ENCODE results near the gene MAJIN. TPM values are rescaled to one million over a fixed set of nuclear protein-coding genes. Genes with fewer than 3 reads are reported as not detected.

The MAJIN gene
- total RNA-seq, 1 donor, result not detected

DNA sequence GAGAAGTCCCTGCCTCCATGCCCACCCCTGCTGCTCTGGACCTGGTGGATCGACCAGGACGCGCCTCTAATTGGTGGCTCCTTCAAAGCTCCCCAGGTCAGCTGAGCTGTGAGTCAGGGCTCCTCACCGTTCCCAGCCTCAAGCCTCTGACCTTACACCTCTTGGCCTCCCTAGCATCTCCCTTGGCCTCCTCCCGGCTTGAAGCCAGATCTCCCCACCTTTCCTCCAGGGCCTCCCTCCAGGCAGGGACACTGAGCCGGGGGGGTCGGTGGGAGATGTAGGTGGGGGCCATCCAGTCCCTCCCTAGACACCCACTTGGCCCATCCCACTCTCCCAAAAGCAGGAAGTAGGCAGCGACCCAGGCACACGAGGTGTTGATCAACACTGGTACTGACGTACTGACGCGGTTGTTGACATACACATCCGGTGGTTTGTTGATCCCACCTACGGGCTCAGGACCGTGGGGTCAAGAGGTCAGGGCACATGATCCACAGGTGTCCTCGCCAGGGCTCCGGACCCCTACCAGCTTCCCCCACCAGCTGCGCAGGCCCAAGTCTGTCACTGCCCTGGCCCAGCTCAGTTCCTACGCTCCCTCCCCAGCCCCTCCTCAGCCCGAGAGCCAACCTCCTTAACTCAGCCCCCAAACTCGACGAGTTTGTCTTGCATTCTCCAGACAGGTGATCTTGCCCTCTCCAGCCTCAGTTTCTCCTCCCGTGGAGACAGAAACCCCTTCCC is 55.7 kb downstream of the MAJIN start:
- peak in 2 of 3 donors; percentile 25 for DNase-seq (ENCODE audit: low read depth in 2 of 3, low spot score in 2 of 3)

DNA sequence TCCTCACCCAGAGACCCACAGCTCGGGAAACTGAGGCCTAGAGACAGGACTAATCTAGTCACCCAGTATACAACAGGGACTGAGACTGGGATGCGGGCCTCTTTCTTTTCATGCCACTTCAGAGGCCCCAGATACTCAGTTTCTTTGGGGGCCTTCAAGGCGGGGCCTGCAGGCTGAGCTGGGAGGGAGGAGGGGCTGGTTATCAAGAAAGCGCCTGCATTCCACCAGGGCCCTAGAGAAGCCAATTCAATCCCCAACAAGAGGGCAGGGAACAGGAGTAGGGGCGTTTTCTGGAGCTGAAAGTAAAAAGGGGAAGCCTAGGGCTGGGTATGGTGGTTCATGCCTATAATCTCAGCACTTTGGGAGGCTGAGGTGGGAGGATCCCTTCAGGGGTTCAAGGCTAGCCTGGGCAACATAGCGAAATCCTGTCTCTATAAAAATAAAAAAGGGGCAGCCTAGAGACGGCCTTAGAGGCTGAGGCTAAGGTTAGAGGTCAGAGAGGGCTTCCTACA is 56.5 kb downstream of the MAJIN start:
- DNase-seq (ENCODE audit: low read depth in 2 of 3, low spot score in 2 of 3), result no peak

DNA sequence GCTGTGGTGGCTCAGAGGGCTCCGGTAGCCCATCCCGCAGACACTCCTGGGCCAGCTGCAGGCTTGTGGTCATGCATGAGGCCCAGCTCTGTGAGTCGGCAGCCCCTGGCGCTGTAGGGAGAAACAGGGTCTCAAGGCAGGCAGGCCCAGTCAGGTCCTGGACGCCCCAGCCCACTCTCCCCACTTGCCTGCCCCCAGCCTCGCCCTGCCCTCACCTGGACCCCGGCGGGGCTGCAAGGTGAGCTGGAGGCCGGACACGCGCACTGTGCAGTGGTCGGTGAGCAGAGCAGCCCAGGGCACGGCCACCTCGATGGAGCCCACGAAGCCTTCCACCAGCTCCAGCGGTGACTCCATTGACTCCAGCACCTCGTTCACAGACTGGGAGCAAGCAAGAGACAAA is 57.8 kb downstream of the MAJIN start:
- DNase-seq (ENCODE audit: low read depth in 2 of 3, low spot score in 2 of 3), result no peak

DNA sequence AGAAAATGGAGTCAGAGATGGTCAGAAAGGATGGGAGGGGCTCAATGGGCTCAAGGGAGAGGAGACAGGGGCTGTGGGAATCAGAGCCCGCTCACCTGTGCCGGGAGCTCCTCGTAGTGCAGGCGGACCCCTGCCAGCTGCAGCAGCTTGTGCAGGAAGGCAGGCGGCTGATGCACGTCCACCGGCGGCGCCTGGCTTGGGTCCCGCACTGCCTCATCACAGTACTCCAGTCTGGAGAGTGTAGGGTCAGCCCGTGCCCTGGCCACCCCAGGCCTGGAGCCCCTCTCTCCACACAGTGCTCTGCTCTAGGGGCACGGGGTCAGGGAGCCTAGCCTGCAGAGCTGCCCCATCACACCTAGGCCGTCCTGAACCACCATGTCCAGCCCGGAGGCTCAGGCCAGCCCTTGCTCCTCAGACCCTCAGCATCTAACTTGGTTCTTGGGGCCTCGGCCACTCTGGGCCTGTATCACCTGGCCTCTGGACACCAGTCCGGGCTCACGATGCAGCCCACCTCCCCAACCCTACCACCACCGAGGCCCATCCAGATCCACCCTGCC is 58.7 kb downstream of the MAJIN start:
- DNase-seq (ENCODE audit: low read depth in 2 of 3, low spot score in 2 of 3), result no peak

DNA sequence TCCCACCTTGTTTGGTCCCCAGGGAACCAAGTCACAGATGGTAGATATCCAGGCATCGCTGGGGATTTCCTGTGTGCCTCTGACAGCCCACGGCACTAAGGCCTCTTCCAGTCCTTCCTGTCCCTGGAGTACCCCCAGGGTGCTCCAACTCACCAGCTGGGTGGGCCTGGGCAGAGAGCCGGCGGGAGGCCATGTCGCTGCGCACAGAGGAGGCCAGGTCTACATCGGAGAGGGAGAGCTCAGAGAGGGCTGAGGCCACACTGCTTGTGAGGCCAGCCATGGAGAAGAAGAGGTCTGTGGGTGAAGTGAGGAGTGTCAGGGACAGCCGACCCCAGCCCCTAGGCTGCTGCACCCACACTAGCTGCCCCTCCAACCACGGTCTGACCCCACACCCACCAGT is 60.2 kb downstream of the MAJIN start:
- DNase-seq (ENCODE audit: low read depth in 2 of 3, low spot score in 2 of 3), result no peak

DNA sequence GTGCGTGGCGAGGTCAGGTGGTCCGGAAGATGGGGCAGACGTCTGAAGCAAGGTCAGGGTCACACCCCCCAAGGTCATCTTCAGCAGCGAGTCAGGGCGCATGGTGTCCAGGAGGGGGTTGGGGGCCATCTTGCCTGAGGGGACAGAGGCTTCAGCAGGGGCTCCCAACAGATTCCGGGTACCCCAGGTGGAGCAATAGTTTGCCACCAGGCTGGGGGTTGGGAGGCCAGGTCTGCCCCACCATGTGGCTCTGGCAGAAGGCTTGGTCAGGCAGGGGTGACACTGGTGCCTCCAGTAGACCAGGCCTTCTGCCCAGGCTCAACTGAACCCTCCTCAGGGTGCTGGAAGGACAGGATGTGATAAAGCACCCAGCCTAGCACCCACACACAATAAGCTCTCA is 60.8 kb downstream of the MAJIN start:
- DNase-seq (ENCODE audit: low read depth in 2 of 3, low spot score in 2 of 3), result no peak

DNA sequence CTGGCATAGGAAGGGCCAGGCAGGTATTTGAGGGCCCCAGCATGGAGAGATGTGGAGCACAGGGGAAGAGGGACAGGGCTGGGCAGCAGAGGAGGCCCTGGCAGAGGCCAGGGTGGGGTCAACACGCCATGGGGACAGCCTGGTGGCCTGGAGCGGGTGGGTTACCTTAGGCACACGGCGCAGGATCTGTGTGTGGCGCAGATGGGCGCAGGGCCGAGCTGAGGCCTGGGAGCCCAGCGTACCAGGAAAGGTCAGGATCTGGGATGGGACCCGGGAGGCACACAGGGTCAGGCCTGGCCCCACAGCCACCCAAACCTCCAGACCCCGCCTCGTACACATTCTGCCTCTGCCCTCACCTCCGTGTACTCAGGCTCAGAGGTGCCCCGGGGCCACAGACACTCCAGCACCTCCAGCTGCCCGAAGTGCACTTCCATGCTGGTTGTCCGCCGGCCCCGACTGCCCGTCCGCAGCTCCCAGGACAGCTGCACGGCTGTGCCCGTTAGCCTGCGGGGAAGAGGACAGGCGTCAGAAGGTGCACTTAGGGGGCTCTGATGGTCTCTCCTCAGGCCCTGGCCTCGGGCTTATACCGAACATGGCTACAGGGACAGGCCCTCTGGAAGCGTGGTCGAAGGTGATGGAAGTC is 61.3 kb downstream of the MAJIN start:
- DNase-seq (ENCODE audit: low read depth in 2 of 3, low spot score in 2 of 3), result no peak

DNA sequence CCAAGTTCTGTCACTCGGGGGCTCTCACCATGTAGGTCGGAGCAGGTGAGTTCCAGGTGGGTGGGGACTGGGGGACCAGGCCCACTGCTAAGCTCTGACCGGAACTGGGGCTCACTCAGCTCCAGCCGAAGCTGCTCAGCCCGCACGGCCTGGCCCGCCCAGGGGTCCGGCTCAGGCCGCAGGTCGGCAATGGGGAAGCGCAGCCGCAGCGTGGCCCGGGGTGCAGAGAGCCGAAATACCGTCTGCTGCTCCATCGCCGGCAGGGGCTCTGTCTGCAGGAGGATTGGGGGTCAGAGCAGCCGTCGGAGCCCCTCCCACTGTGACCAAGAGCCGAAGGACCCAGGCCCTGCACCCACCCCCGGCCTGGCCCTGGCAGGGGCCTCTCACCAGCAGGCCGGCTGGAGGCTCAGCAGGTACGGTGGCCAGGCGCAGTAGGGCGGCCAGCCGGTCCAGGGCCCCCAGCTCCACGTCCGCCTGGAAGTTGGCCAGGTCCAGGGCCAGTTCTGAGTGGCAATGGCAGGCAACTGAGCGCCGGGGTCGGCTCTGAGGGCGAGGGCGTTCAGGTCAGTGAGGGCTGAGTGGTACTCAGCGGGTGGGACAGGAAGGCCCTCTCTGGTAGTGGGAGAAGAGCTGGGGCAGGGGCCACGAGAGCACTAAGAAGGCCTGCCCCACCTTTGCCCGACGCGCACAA is 62.1 kb downstream of the MAJIN start:
- no peak for DNase-seq (ENCODE audit: low read depth in 2 of 3, low spot score in 2 of 3)

DNA sequence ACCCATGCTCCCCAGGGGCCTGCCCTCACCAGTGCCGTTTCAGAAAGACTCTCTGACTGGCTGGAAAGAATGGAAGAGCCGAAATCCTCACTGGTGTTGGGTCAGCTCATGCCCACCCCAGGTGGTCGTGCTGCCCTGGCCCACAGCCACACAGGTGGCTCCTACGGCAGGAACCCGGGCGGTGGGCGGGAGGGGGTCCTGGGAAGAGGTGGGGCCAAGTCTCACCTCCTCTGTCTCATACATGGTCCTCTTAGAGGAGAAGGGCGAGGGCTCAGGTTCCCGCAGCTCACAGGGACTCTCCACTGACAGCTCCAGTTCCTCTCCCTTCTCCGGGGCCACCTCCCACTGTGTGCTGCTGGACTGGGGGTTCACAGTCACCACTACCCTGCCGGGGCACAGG is 63.1 kb downstream of the MAJIN start:
- DNase-seq (ENCODE audit: low read depth in 2 of 3, low spot score in 2 of 3), result no peak

DNA sequence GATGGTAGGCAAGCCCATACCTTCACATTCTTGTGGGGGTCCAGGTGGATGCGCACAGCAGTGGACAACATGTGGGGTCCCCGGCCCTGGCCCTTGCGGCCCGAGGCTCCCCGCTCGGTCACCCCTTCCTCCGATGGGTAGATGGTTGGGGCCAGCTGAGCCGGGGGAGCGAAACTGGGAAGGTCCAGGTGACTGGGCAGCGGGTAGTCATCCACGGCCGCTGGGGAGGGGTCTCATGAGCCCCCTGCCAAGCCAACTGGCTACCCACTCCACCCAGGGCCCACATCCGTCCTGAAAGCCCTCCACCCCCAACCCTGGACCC is 65.6 kb downstream of the MAJIN start:
- no peak for DNase-seq (ENCODE audit: low read depth in 2 of 3, low spot score in 2 of 3)

DNA sequence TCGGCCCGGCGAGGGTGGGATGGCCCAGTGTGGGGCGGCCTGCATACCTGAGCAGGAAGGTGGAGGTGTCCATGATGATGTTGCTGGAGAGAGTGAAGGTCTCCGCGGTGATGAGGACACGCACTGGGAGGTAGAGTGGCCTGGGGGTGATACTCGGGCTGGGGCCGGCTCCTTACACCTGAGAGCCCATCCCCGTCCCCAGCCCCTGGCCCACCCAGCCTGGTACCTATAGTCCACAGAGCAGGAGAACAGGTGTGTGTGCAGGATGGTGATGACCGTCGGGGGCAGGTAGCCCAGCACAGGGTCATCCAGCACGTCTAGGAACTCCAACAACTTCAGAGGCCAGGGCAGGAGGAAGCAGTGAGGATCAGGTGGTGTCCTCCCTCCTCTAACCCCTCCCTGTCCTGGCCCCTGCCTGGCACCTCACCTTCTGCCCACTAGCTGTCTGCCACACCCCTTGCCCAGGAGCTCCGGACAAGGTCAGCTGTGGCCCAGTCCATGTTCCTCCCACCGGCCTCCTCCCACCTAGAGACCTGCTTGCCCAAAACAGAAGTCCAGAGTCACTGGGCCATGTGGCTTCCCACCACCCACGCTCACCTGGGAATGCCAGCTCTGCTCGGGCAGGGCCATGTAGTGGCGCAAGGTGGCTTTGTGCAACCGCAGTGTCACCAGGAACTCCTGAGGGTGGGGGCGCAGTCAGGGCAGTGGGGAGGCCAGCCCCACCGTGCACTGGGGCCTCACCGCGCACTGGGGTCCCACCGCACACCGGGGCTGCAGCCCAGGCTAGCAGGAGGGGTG is 66.2 kb downstream of the MAJIN start:
- no peak for DNase-seq (ENCODE audit: low read depth in 2 of 3, low spot score in 2 of 3)

DNA sequence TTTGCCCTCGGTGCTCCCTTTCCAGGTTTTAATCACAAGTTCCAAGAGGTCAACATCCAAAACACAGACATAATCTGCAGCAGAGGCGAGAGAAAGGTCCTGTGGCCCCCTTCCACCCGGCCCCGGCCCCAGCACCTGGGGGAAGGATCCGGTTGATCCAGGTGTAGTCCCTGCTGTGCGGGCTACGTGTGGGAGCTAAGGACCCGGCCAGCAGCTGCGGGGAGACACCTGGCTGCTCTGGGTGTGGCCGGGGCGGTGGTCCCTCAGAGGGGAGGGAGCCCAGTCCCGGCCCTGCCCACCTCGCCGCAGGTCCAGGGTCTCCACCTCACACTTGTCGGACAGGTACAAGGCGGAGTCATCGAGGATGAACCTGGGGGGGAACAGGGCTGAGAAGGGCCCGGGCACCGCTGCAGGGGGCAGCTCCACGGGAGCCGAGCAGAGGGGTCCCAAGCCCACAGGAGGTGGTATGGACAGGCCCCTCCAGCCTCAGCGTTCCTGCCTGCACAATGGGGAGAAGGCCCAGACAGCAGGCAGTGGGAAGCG is 68.5 kb downstream of the MAJIN start:
- DNase-seq (ENCODE audit: low read depth in 2 of 3, low spot score in 2 of 3), result no peak

DNA sequence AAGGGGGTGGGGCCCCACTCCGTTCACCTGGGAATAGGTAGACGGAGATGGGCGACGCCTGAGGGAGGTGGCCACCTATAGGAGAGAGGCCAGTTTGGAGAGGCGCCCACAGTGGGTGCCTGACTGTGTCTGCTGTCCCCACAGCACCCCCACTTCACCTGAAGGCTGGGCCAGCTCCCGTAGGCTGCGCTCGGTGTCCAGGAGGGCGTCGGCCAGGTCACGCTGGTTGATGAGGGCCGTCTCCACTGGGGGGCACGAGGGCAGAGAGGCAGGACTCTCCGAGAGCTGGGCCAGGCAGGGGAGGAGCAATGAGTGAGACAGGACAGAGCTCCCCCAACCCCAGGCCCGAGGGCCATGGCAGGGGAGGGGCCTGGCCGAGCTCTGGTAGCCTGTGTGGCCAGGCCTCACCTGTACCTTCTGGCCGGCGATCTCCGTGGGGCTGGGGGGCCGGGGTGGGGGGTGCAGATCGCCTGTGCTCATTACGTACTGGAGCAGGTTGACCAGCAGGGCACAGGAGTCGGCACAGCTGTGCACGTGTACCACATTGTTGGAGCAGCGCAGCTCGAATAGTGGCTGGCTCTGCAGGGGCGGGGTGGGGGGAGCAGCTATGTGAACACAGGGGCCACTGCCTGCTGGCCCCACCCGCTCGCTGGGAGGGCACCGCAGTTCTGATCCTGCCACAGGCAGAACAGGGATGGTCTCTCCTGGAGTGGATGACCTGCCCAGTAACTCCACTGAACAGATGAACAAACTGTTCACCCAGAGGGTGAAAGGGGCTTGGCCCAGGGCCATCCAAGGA is 69.6 kb downstream of the MAJIN start:
- DNase-seq (ENCODE audit: low read depth in 2 of 3, low spot score in 2 of 3), result no peak

DNA sequence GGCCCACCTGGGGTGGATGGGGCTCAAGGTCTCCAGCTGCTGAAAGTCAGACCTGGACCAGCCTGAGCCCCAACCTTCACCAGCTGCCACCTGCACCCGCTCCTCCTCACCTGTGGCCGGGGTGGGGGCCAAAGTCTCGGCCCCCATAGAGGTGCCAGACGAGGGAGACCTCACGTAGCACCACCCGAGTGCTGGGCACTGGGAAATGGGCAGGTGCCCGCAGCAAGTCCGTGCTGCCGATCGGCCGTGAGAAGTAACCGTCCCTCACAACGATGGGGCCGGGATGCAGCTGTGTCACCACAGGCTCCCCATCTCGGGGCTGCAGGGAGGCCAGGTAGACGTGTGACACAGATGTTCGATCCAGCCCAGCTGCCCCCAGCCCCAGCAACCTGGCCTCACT is 71.1 kb downstream of the MAJIN start:
- no peak for DNase-seq (ENCODE audit: low read depth in 2 of 3, low spot score in 2 of 3)

DNA sequence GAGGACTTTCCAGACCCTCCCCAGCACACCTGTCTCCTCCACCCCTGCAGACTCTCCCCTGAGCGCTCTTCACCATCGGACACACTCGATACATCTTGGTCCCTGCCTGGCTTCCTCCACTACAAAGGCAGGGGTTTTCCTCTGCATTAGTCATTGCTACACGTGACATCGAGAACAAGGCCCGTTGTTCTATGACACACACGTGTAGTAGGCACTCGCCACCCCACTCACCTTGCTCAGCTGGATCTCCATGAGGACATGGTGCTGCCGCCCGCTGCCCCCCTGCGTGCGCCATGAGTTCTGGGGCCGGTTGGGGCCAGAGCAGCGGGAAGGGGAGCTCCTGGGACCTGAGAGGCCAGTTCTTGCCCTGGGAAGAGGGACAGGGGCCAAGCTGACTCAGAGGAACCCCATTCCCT is 71.6 kb downstream of the MAJIN start:
- DNase-seq (ENCODE audit: low read depth in 2 of 3, low spot score in 2 of 3), result no peak

DNA sequence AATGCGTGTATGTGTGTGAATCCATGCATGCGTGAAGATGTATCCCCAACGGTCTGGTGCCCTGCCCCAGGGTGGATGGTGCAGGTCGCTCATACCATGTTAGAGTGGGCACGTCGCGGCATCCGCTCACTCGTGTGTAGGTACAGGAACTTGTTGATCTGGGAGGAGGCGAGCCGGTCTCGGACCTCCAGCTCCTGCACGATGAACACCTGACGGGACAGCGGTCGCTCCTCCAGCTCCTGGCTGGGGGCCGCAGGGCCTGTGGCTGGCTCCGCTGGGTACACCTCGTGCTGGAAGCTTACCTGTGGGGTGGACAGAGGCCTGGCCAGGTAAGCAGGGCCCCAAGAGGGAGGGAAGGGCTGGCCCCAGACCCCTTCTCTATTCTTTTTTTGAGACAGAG is 73.4 kb downstream of the MAJIN start:
- DNase-seq (ENCODE audit: low read depth in 2 of 3, low spot score in 2 of 3), result no peak

DNA sequence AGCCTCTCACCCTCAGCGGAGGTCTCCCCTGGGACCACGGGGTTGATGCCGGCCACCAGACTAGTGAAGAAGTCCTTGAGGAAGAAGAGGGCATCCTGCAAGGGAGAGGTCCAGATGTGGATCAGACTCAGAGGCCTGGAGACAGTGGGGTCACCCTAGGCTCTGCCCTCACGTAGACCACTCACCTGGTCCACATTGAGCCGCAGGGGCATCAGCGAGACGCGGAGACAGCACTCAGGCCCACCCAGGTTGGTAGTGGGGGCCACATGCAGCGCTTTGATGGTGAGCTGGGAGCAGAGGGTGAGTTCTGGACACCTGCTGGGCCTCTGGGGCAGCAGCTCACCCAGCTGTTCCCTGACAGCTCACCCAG is 73.8 kb downstream of the MAJIN start:
- no peak for DNase-seq (ENCODE audit: low read depth in 2 of 3, low spot score in 2 of 3)

DNA sequence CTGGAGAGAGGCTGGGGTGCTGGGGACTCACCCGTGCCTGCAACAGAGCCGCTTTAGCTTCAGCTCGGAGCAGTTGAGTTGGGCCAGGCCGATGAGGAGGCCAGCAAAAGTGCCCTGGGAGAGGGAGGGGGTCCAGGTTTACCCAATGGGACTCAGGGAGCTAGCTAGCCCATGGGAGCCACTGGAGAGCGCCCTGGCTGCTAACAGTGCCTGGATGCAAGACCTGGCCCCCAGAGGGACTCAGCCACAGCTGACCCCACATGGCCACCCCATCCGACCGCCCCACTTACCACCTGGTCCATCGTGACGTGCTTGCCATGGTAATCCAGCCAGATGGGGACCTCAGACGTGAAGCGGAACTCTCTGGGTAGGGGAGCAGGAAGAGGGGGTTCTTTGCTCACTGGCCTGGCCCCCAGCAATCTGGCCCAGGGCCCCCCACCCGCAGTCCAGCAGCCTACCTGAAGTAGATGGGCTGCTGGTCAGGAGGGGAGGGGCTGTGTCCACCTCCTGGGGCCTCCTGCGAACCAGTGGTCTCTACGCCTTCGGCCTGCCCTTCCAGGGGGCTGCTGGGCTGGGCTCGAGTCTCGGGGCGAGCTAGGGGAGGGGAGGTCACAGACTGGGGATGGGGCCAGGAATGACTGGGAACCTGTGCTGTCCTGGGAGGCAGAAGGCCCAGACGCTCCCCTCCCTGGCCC is 74.4 kb downstream of the MAJIN start:
- no peak for DNase-seq (ENCODE audit: low read depth in 2 of 3, low spot score in 2 of 3)

DNA sequence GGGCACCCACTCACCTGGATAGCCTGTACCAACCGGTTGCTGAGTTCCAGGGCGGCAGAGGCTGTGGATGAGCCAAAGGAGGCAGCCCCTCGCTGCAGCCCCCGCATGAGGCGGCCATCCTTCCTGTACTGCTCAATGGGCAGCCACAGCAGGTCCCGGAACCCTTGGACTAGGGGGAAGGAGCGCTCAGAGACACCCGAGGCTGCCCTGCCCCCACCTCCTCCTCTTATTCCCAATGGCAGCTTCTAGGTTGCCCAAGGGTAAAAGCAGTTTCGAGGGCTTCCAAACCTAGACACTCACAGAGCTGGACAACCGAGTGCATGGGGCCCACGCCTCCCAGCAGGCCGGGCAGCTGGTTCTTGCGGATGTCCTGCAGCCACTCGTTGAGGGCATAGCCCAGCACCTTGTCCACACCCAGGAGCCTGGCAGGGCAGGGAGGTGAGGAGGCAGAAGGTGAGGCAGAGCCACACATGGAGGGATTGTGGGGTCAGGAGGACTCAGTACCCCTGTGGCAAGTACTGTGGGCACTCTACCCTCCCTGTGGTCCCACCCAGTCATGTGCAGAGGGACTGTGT is 75.4 kb downstream of the MAJIN start:
- DNase-seq (ENCODE audit: low read depth in 2 of 3, low spot score in 2 of 3), result no peak

Data from hematopoietic multipotent progenitor cell (in vitro differentiated cells).